Loucy (cell line): ENCODE data around the gene ZNF668.

ENCODE experiments used
- H2AFZ ChIP-seq: fragments of 200-600 bp; sonication (generic); 2 replicates; pipeline ENCODE4 v1.6.0; 2016; ENCODE audit warnings: antibody characterized with exemption, mild to moderate bottlenecking, low read length, moderate library complexity
- H3F3A ChIP-seq: fragments of 200-600 bp; 2 replicates; pipeline ENCODE4 v1.6.0; 2016; ENCODE audit warnings: antibody characterized with exemption, low read depth, mild to moderate bottlenecking
- H3K27me3 ChIP-seq: fragments of 200-600 bp; sonication (generic); 2 replicates; pipeline ENCODE4 v1.6.1; 2014; ENCODE audit warnings: low read length, mild to moderate bottlenecking; ENCODE audit not compliant: insufficient read depth, poor library complexity, severe bottlenecking
- H3K36me3 ChIP-seq: fragments of 200-600 bp; sonication (generic); 2 replicates; pipeline ENCODE4 v1.6.1; 2016; ENCODE audit warnings: low read length; ENCODE audit not compliant: insufficient read depth
- H3K4me1 ChIP-seq: fragments of 200-600 bp; sonication (generic); 2 replicates; pipeline ENCODE4 v1.5.1; 2014; ENCODE audit warnings: low read length, mild to moderate bottlenecking; ENCODE audit not compliant: insufficient read depth, poor library complexity, severe bottlenecking
- H3K4me2 ChIP-seq: fragments of 200-600 bp; sonication (generic); 2 replicates; pipeline ENCODE4 v1.6.0; 2014; ENCODE audit warnings: antibody characterized with exemption, low read length, low read depth, mild to moderate bottlenecking; ENCODE audit not compliant: poor library complexity, severe bottlenecking
- H3K4me3 ChIP-seq: fragments of 200-600 bp; sonication (generic); 2 replicates; pipeline ENCODE4 v1.5.1; 2014; ENCODE audit warnings: low read length, mild to moderate bottlenecking, mixed read lengths; ENCODE audit not compliant: poor library complexity, severe bottlenecking
- H3K79me2 ChIP-seq: fragments of 200-600 bp; sonication (generic); 2 replicates; pipeline ENCODE4 v1.6.1; 2014; ENCODE audit warnings: low read length; ENCODE audit not compliant: insufficient read depth
- H3K9ac ChIP-seq: fragments of 200-600 bp; sonication (generic); 2 replicates; pipeline ENCODE4 v1.6.0; 2014; ENCODE audit warnings: mild to moderate bottlenecking, low read depth, low read length, moderate library complexity; ENCODE audit not compliant: poor library complexity, severe bottlenecking
- H3K9me2 ChIP-seq: fragments of 200-600 bp; sonication (generic); replicated peaks from 2 replicates; pipeline ENCODE4 v1.6.1; 2016; ENCODE audit warnings: low read depth, low read length, mixed read lengths
- H3K9me3 ChIP-seq: fragments of 200-600 bp; sonication (generic); 2 replicates; pipeline ENCODE4 v1.6.1; 2014; ENCODE audit warnings: mild to moderate bottlenecking, antibody characterized with exemption, low read length, low read depth; ENCODE audit not compliant: insufficient read depth
- H4K20me1 ChIP-seq: fragments of 200-600 bp; sonication (generic); 2 replicates; pipeline ENCODE4 v1.6.0; 2014; ENCODE audit warnings: antibody characterized with exemption, low read length, mild to moderate bottlenecking; ENCODE audit not compliant: insufficient read depth, poor library complexity, severe bottlenecking
- EZH2phosphoT487 ChIP-seq: fragments of 200-600 bp; IDR thresholded peaks from 2 replicates; pipeline ENCODE4 v1.6.1; 2018; ENCODE audit warnings: antibody characterized with exemption, mild to moderate bottlenecking, moderate library complexity, borderline replicate concordance
- TF ChIP-seq, protein P1 (sequence below): fragments of 200-600 bp; sonication (generic); conservative IDR thresholded peaks from 2 replicates; pipeline ENCODE4 v1.5.1; 2014; ENCODE audit warnings: mild to moderate bottlenecking, antibody characterized with exemption, low read length

Gene ZNF668

DNA sequence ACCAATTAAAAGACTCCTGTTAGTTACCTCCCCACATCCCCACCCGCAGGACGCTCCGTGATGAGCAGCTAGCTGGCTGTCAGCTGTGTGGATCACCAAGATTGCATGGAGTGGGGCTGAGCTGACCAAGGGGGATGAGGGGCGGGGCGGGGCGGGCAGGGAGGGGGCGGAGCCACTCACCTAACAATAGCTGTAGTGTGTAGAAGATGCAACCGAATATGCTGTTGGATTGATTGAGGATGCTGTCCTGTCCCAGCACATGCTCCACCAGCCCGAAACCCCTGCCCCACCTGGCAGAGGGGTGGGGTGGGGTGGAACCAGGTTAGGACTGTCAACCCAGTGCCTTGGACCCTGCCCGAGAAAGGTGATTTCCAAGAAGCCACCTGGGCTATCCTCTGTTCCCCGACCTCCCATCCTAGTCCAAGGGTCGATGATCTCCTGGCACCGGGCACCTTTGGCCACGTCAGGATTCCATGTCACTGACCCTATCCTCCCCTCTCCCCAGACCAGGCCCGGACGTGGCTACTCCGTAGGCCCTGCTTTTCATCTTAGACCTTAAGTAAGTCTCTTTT is 19.2 kb upstream of the ZNF668 start:
- peaks cover 44% of the 10 kb centered on the region for H3K79me2 ChIP-seq

GRCh38 chr16:31092330-31092729 is 18.3 kb upstream of the ZNF668 start:
- Histone ChIP-seq H3K27me3 (no peaks in the 10 kb centered on the region), H3K36me3 (peaks cover 10% of the 10 kb centered on the region; the same call in 1 of the 2 replicates), H3K9ac (peak overlapping the region; percentile 89), H3K79me2 (peaks cover 44% of the 10 kb centered on the region), H3F3A (no peaks in the 10 kb centered on the region), H4K20me1 (peaks cover 14% of the 10 kb centered on the region), H3K9me3 (no peaks in the 10 kb centered on the region), H3K4me1 (peaks cover 21% of the 10 kb centered on the region), H2AFZ (no peak overlapping the region), H3K4me2 (peak overlapping the region; percentile 90), H3K4me3 (peak overlapping the region; percentile 94), H3K9me2 (no peaks in the 10 kb centered on the region)
- no peak for TF ChIP-seq EZH2phosphoT487
- TF ChIP-seq, protein P1, sequence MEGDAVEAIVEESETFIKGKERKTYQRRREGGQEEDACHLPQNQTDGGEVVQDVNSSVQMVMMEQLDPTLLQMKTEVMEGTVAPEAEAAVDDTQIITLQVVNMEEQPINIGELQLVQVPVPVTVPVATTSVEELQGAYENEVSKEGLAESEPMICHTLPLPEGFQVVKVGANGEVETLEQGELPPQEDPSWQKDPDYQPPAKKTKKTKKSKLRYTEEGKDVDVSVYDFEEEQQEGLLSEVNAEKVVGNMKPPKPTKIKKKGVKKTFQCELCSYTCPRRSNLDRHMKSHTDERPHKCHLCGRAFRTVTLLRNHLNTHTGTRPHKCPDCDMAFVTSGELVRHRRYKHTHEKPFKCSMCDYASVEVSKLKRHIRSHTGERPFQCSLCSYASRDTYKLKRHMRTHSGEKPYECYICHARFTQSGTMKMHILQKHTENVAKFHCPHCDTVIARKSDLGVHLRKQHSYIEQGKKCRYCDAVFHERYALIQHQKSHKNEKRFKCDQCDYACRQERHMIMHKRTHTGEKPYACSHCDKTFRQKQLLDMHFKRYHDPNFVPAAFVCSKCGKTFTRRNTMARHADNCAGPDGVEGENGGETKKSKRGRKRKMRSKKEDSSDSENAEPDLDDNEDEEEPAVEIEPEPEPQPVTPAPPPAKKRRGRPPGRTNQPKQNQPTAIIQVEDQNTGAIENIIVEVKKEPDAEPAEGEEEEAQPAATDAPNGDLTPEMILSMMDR: no peak

More for the DNA sequence above, 19.2 kb upstream of the ZNF668 start:
- H3K36me3 ChIP-seq: peaks cover 10% of the 10 kb centered on the region; the same call in 1 of the 2 replicates
- no peaks in the 10 kb centered on the region for H3K9me2 ChIP-seq
- H3K4me1 ChIP-seq: peaks cover 21% of the 10 kb centered on the region
- H3K27me3 ChIP-seq: no peaks in the 10 kb centered on the region
- H2AFZ ChIP-seq: no peak overlapping the region
- H3K9me3 ChIP-seq: no peaks in the 10 kb centered on the region
- peaks cover 14% of the 10 kb centered on the region for H4K20me1 ChIP-seq
- TF ChIP-seq EZH2phosphoT487: no peak
- TF ChIP-seq, protein P1: no peak
- H3K9ac ChIP-seq: peak overlapping the region; percentile 89
- peak overlapping the region; percentile 94 for H3K4me3 ChIP-seq
- no peaks in the 10 kb centered on the region for H3F3A ChIP-seq
- peak overlapping the region; percentile 90 for H3K4me2 ChIP-seq

DNA sequence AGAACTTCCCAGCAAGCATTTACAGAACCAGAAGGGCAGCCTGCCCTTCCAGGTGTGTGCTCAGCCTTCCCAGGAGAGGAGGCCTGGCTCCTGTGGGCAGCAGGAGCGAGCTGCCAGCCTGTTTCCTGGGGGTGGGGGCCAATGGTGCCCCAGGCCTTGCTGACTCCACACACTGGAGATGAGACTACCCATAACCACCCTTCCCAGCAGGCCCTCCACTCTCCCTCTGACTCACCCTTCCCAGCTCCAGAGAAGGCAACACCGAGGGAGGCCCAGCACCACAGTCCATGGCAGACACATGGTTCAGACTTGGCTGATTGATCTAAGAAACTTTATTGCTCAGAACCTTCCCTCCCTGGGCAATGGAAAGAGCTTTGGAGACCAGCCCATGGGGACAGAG is 16.5 kb upstream of the ZNF668 start:
- Histone ChIP-seq H3K9me3 (no peaks in the 10 kb centered on the region), H3K4me3 (no peak overlapping the region), H3K36me3 (peaks cover 13% of the 10 kb centered on the region; the same call in 1 of the 2 replicates), H3F3A (no peaks in the 10 kb centered on the region), H3K9ac (no peak overlapping the region), H2AFZ (no peak overlapping the region), H3K4me1 (peaks cover 21% of the 10 kb centered on the region), H3K4me2 (peak overlapping the region; percentile 26), H4K20me1 (peaks cover 14% of the 10 kb centered on the region), H3K27me3 (no peaks in the 10 kb centered on the region), H3K79me2 (peaks cover 44% of the 10 kb centered on the region), H3K9me2 (no peaks in the 10 kb centered on the region)
- no peak for TF ChIP-seq EZH2phosphoT487
- TF ChIP-seq, protein P1: no peak
